Posterior cingulate gyrus (tissue), 11 donors: ENCODE measurements around the gene TNS1.

Source experiments
- DNase-seq, 10 donors: peaks; one replicate each; pipeline versions ENCODE4 v3.0.0 to v3.0.0-alpha.2; 2020 to 2021; ENCODE audit warnings: mixed read lengths in 3 of 10
- intact Hi-C: fragments of 100-400 bp; cut with DNase I; formaldehyde crosslinking; loops from one replicate; pipeline ENCODE4 v1.15.1; 2023

Gene TNS1

GRCh38 chr2:218003281-218003944 is 618 bp upstream of the TNS1 start:
- intact Hi-C loops, result no loop called here
- DNase-seq, result no peak

DNA sequence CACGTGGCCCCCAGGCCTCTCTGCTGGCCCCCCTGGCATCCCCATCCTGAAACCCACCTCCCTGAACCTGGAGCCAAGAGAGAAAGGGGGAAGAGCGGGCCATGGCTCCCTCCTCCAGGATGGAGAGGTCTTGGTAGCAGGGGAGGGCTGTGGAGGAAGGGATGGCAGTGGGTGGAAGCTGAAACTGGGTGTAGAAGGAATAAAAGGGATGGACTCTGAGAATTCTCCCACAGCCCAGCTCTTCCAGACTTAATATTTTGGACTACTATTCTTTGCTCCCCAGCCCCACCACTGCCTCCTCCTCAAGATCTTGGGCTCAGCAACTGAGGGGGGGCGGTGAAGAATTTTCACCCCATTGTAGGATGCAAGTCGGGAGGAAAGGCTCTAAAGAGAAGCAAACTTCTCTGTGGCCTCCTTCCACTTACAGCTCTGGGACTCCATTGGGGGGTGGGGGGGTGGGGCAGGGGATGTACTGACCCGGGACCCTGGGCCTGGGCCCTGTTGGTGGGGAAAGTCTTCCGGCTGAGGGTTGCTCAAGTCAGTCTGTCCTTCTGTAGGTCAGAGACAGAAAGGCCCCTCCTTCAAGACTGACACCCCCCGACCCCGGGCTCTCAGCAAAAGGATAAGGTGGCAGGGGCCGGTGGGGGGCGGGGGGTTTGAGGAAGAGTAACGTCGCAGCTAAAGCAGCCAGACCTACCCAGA is 501 bp downstream of the TNS1 start:
- intact Hi-C loops, result no loop called here
- DNase-seq, result no peak

DNA sequence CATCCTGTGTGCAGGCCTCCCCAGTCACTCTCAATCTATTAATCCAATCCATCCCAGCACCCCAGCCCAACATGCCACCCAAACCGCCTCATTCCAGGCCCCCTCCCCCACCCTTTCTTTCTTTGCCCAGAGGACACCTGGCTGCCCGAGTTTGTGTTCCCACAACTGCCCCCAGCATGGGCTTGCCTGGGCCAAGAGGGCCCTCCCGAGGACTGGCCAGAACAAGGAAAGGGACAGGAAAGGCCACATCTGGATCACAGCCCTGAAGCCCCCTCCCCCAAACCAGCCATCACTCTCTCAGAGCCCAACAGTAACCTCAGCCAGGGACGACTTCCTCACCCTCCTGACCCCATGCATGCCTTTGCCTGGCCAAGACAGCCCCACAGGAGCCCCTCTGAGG is 1.2 kb downstream of the TNS1 start:
- DNase-seq, result no peak
- intact Hi-C loops, result no loop called here

DNA sequence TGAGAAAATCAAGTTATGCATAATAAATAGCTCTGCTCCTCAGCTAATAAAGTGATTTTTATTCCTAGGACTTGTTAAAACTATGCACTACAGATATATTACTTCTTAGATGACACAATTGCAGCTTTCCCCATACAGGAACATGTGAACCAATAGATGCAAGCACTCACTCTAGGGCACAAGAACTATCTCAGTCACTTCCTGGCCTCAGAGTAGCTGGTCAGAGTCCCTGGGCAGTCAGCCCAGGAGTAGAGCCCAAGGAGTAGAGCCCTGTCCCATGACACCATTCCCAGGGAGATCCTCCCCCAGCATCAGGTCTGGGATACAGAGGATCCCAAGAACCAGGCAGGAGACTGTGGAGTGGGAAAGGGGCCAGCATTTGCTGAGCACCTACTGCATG is 2.7 kb downstream of the TNS1 start:
- no peak for DNase-seq

DNA sequence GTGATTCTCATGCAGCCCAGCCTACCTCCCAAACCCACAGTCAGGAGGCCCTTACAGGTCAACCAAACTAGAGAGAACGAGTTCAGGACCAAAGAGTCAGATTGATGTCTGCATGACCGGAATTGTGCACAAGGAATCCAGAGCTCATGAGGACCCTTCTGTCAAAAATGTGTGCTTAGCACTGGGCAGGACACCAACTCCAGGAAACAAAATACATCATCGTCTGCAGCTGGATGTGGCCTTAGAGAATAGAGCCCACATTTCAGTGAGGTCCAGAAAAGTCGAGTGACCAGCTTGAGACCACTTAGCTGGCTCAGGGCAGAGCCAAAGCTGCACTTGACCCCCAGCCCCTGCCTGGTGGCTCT is 3.2 kb downstream of the TNS1 start:
- intact Hi-C loops, result no loop called here
- DNase-seq, result no peak

More for the DNA sequence above, 2.7 kb downstream of the TNS1 start:
- intact Hi-C loops, result no loop called here

GRCh38 chr2:217998926-217999594 is 3.7 kb downstream of the TNS1 start:
- intact Hi-C loops, result no loop called here
- no peak for DNase-seq

DNA sequence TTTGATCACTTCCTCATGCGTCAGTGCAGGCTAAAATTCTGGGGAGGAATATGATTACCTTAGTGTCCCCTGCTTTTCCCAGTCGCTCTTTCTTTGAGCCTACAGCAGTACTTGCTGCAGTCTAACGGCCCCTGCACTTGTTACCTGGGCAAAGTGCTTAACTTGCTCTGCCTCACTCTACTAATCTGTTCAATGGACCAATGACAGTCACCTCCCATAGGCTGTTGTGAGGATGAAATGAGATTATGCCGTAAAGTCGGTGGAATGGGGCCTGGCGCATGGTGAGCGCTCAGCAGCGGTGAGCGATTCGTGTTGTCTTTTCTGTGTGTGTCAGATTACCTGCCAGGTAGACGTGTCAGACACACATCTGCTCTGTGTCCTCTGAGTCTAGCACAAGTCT is 5.3 kb downstream of the TNS1 start:
- intact Hi-C loops, result no loop called here
- DNase-seq, result no peak

- no peak for DNase-seq
- intact Hi-C loops, result no loop called here
Observed at GRCh38 chr2:217996361-217996760, 6.4 kb downstream of the TNS1 start.

GRCh38 chr2:217995731-217996231 is 7.0 kb downstream of the TNS1 start:
- intact Hi-C loops, result no loop called here
- peak in 1 of 10 donors; percentile 59 for DNase-seq

GRCh38 chr2:217994776-217995274 is 8.0 kb downstream of the TNS1 start:
- DNase-seq, result peak in 1 of 10 donors; percentile 46
- intact Hi-C loops, result no loop called here

DNA sequence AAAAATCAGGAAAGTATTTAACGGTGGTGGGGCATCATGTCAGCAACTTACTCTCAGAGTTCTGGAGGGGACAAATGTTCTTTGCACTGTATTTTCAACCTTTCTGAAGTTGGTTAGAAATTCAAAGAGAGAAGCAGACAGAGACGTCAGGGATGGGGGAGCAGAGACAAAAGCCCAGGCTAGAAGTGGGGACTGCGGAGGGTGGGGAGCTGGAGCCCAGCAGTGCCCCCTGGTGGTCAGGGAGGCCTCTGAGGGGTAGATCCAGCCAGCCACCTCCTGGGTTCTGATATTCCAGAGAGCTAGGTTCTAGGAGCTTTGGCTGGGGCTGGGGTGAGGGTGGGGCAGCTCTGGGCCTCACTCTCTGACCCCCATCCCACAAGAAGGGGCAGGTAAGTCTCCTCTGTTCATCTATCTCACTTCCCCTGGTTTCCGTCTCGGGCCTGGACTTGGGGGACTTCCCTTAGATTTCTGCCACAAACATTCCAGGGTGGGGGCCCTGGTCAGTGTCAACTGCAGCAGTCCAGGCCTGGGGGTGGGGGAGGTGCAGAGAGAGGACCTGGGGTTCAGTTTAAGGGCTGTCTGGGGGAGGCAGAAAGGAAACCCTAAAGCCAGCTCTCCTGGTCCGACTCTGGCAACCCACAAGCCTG is 8.9 kb downstream of the TNS1 start:
- peak in 8 of 10 donors; percentile 48 to 93 (median 68) for DNase-seq
- intact Hi-C loops, result loop anchor here (2.0 kb wide), 1 partner anchor 41 kb away; no protein-coding TSS in a partner anchor

DNA sequence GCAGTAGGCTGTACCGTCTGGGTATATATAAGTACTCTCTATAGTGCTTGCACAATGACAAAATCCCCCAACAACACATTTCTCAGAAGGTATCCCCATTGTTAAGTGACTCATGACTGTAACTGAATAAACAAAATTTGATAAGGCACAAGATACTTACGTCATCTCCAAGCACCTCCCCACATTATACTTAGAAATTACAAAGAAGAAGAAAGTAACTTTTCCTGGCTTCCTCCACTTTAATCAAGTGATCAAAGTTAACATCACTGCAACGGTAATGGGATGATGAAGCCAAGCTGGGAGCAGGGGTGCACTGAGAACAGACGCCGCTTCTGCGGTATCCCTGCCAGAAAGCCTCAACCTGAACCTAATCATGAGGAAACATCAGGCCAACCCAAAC is 9.7 kb downstream of the TNS1 start:
- peak in 1 of 10 donors; percentile 9 for DNase-seq
- intact Hi-C loops, result loop anchor here (2.0 kb wide), 1 partner anchor 42 kb away; no protein-coding TSS in a partner anchor

DNA sequence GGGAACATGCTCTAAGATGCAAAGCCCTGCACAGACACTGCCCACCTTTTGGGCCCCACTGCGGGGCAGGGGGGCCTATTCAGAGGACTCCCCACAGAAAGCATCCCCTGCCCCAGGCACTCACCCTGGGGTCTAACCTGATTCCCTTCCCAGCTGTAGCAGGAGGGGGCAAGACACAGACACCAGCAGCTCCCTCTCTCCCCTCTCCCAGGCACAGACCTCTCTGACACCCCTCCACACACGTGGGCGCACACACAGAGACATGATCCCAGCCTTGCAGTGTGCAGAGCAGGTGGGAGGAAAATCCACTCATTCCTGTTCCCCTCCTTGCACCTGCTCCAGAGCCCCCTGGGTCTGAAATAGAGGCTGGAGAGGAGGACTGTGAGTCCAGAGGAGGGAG is 10.7 kb downstream of the TNS1 start:
- peak in 2 of 10 donors; percentile 2 to 20 for DNase-seq
- intact Hi-C loops, result loop anchor here (2.0 kb wide), 1 partner anchor 43 kb away; no protein-coding TSS in a partner anchor

DNA sequence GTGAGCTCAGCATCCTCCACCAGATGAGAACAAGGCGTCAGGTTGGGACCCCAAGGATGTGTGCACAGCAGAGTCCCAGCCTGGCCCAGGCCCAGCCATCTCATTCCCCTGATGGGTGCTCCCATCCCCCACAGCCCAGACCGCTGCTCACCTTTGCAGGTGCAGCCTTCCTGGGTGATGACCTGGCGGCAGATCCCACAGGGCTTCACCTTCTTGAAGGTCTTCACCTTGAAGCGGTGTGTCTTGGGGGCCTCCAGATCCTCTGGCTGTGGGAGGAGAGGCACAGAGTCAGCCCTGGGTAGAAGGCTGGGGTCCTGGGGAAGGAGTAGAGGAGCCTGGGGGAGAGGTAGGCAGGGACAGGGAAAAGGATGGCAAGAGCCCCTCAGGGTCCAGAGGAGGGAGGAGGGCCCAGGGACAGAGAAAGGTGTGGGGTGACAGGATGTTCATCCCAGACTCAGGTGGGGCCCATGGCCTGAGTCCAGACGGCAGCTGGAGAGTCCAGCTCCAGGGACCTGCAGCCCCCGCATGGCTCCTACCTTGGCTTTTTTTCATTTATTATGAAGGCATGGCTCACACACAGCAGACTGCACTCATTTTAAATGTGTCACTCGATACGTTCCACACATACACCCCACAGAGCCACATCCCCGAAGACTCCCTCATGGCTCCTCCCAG is 11.9 kb downstream of the TNS1 start:
- intact Hi-C loops, result no loop called here
- DNase-seq, result peak in 2 of 10 donors; percentile 23 to 75

GRCh38 chr2:217990389-217990788 is 12.4 kb downstream of the TNS1 start:
- DNase-seq, result peak in 1 of 10 donors; percentile 50
- intact Hi-C loops, result no loop called here

- intact Hi-C loops, result loop anchor here (2.0 kb wide), 2 partner anchors 45 to 99 kb away; no protein-coding TSS in a partner anchor
Observed at GRCh38 chr2:217989221-217989948, 13.4 kb downstream of the TNS1 start.

GRCh38 chr2:217988840-217989204 is 14.0 kb downstream of the TNS1 start:
- peak in 1 of 10 donors; percentile 19 for DNase-seq
- intact Hi-C loops, result loop anchor here (1.0 to 2.0 kb wide), 4 partner anchors 44 to 204 kb away; no protein-coding TSS in a partner anchor

More at GRCh38 chr2:217989221-217989948, 13.4 kb downstream of the TNS1 start:
- peak in 1 of 10 donors; percentile 28 for DNase-seq

DNA sequence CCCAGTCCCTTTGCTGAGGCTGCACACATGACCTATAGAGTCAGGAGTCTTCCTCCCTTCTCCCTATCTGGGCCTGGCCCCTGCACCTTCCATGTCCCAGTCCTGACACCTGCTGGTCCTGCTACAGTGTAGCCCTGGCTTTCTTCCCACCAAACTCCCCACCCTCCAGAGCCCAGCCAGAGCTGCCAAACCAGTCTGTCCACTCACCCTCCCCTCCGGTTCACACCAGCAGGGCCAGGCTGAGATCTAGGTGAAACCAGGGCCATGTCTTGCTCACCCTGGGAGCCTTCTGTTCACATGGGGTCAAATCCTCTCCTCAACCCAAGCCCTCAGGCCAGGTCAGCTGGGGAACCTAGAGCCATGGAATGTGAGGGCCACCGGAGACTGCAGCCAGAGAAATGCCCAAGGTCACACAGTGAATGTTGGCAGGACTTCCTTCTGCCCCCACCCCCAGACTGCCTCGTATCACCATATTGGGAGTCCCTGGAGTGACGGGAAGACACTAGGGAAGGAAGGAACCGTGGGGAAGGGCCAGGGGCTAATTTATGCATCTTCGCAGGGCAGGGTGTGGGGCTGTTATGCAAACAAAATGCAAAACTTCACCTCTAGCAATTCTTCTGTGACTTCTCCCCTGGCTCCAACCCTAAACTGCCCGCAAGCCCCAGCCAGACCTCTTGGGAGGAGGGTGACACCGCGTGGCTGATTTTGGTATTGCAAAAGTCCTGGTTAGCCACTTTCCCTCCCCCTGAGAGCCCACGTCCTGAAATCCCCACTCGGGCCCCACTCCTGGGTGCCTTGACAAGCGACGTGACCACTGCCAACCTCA is 14.6 kb downstream of the TNS1 start:
- intact Hi-C loops, result loop anchor here (1.0 to 2.0 kb wide), 4 partner anchors 43 to 203 kb away; no protein-coding TSS in a partner anchor
- DNase-seq, result peak; percentile 52 to 95 (median 85)
